Stimulated activated CD8-positive, alpha-beta memory T cell treated with anti-CD3 and anti-CD28 coated beads, Interleukin-15, amount 100 ng/mL, for 1 hour (primary cell): ENCODE data around the gene CPTP.
"Not testable (repeated sequence)": the region's sequence is repeated elsewhere in the genome, so short reads cannot be mapped to it uniquely, and the experiment has no call there.

Source experiments
- DNase-seq: peaks from one replicate; pipeline ENCODE4 v3.0.0-alpha.2; 2020; ENCODE audit warnings: low read depth

Gene CPTP

DNA sequence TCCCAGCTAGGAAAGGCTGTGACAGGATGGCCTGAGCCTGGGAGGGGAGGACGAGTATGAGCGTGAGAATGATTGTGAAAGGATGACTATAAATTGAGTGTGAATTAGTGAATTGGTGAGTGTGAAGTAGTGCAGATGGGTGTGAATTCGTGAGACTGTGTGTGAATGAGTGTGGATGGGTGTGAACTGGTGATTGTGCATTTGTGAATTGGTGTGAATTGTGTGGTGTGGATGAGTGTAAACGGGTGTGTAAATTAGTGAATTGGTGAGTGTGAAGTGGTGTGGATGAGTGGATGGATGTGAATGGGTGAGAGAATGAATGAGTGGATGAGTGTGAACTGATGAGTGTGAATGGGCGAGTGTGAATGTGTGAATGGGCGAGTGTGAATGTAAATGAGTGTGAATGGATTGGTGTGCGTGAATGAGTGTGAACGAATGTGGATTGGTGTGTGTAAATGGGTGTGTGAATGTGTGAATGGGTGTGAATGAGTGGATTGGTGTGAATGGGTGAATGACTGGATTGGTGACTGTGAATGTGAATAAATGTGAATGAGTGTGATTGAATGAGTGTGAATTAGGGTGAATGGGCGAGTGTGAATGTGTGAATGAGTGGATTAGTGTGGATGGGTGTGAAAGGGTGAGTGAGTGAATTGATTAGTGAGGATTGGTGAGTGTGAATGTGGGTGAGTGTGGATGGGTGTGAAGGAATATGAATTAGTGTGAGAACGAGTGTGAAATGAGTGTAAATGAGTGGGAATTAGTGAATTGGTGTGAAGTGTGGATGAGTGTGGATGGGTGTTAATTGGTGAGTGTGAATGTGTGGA lies 41.5 kb downstream of the CPTP start:
- DNase-seq: no peak

- DNase-seq: no peak
Measured at GRCh38 chr1:1366699-1367066, 42.1 kb downstream of the CPTP start.

DNA sequence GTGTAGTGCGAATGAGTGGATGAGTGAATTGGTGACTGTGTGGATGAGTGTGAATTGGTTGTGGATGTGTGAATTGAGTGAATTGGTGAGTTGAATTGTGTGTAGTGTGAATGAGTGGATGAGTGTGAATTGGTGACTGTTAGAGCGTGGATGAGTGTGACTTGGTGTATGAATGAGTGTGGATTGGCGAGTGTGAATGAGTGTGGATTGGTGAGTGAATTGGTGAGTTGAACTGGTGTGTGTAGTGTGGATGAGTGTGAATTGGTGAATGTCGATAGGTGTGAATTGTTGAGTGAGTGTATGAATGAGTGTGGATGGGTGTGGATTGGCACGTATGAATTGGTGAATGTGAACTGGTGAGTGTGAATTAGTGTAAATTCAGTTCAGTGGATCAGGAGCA lies 42.7 kb downstream of the CPTP start:
- DNase-seq: no peak

GRCh38 chr1:1370094-1370493 lies 45.5 kb downstream of the CPTP start:
- not testable (repeated sequence) for DNase-seq

GRCh38 chr1:1370771-1371300 lies 46.2 kb downstream of the CPTP start:
- no peak for DNase-seq

- no peak for DNase-seq
Measured at GRCh38 chr1:1371364-1371745, 46.8 kb downstream of the CPTP start.

GRCh38 chr1:1371746-1372711 lies 47.4 kb downstream of the CPTP start:
- peak; percentile 67 for DNase-seq

- DNase-seq: no peak
Measured at GRCh38 chr1:1373051-1373814, 48.6 kb downstream of the CPTP start.

GRCh38 chr1:1373815-1374588 lies 49.4 kb downstream of the CPTP start:
- DNase-seq: no peak

- DNase-seq: no peak
Measured at GRCh38 chr1:1374589-1374928, 50.0 kb downstream of the CPTP start.

GRCh38 chr1:1374929-1375662 lies 50.5 kb downstream of the CPTP start, which contains the start of gene AURKAIP1:
Gene AURKAIP1 (minus strand): TSS chr1:1375207. CDS start chr1:1374756, 451 bp downstream.
- peak; percentile 84 for DNase-seq

- no peak for DNase-seq
Measured at GRCh38 chr1:1376551-1377226, 52.1 kb downstream of the CPTP start.

GRCh38 chr1:1377540-1378205 lies 53.1 kb downstream of the CPTP start:
- no peak for DNase-seq
